Left lobe of liver (tissue), 2 donors: Measurements from ENCODE around the gene TMEM175. TPM values are rescaled to one million over a fixed set of nuclear protein-coding genes. Genes with fewer than 3 reads are reported as not detected.

Source experiments
- ATAC-seq: fragments of 200-7000 bp; cut with Tn5 transposase; one replicate; pipeline ENCODE4 v1.9.1; 2020; ENCODE audit warnings: mild to moderate bottlenecking, moderate library complexity
- DNase-seq: peaks from one replicate; pipeline ENCODE4 v3.0.0-alpha.2; 2020; ENCODE audit warnings: low spot score
- total RNA-seq: library from RNA; stranded (reverse); gene quantifications from one replicate; pipeline ENCODE4 v1.2.1, GENCODE V29; 2021
- donor health status: DM: no; HTN: no; CAD: no; lungs with moderate emphysema.
- donor health status: DM: no; HTN: yes; CAD: no.

Gene TMEM175
- total RNA-seq, 1 donor from 2014 or later: 39.2 TPM

DNA sequence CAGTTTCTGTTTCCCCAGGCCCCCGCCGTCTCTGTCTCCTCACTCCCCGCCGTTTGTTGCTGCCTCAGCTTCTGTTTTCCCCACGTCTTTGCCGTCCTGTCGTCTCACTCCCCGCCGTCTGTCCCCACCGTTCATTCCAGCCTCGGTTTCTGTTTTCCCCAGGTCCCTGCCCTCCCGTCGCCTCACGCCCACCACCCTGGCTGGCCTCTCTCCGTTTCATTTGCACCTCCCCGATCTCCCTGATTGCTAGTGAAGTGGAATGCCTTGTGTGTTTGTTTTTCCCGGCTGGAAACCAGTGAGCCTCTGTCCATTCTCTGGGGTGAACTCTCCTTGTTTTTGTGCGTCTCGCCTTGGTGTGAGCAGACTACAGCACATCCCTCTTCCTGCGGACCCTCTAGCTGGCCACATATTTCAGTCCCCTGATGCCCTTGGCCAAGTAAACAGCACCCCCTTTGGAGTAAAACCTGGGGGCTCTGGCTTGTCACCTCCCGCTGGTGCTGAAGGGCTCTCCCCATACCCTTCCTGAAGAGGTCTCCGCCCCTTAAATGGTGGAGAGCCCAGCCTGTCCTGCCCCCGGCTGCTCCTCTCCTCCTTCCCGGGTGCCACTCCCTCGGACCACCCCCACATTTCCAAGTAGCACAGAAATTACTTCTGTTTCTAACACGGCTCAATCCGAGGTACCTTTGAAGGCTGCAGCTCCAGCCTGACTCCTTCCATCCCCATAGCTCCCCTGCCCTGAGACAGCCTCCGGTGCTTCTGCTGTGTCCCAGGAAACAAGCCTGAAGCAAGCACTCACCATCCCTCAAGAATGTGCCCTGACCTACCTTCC is 13.2 kb downstream of the TMEM175 start:
- no peak for ATAC-seq
- no peak for DNase-seq

DNA sequence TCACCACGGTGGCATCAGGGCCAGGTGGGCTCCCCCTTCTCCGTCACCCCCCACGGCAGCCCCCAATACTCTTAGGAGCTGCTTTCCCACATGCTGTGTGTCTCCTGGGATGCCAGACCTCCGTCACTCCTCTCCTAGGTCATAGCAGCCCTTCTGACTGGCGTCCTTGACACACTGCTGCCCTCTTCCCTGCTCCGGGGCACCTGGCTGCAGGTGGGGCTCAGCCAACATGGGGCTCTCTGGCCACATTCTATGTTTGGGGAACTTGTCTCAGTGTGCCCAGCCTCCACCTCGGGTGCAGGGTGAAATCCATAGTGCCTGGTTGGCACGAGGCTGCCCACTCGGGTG is 13.8 kb downstream of the TMEM175 start:
- no peak for ATAC-seq
- DNase-seq: no peak

- ATAC-seq (no peak), DNase-seq (no peak)
Measured at GRCh38 chr4:946517-947471, 14.5 kb downstream of the TMEM175 start.

- DNase-seq (no peak), ATAC-seq (no peak)
Measured at GRCh38 chr4:947491-947971, 15.3 kb downstream of the TMEM175 start.

DNA sequence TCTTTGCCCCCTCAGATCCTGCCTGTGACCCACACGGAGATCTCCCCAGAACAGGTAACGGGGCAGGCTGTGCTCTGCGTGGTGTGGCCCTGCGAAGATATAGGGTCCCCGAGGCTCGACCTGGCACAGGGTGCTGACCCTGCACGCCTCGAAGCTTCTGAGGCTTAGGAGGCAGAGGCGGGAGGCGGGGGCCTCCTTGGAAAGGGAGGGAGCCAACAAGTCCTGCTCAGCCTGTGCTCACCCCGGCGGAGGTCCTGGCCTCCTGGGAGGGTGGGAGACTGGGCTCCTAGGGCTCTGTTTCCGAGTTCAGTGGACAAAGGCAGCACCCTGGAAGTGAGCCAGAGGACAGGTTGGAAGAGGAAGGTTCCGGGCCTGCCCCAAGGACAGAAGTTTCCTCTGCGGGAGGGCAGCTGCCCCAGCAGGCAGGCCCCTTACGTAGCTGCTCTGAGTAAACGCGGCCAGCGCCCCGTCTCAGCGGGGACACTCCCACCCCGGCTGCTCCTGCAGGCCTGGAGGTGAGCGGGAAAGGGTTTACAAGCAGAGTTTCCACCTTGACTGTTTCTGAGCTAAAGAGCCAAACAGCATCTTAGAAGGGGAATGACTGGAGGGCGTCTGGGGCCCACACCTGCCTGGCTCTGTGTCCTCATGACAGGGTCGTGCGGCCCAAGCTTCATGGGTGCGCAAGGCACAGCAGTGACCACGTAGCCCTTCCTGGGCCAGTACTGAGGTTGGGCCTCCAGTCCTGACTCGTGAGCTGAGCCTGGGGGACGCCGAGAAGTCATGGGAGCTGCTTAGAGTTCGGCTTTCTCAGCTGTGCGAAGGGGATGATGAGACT is 16.1 kb downstream of the TMEM175 start:
- no peak for ATAC-seq
- DNase-seq: no peak

DNA sequence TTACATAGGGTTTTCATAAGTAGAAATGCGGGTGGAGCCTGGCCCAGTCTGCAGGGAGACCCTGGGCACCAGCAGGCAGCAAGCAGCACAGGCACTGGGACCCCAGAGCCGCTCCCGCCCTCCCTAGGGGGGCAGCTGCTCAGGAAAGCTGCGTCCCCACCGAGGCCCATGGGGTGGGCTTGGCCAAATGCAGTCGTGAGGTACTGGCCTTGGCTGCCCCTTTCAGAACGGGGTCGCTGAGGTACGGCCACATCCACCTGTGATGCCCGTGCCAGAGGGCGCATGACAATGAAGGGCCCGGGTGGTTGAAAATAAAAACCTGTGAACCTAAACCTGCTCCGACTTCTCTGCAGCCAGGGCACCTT is 16.7 kb downstream of the TMEM175 start:
- ATAC-seq: no peak
- DNase-seq: no peak

DNA sequence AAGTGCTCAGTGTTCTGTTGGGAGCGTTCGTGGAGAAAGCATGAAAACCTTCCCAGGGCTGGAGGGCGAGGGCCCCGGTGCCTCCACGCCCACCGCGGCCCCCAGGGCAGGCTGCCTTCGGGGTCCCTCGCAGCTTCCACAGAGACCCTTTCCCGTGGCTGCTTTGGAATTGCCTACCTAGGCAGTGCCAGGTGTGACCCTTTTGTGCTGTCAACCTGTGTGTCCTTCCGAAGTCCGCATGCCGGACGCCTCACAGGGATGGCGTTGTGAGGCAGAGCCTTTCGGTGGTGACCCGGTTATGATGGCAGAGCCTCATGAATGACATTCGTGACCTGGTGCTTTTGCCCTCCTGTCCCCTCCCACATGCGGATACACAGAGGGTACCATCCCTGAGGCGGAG is 17.4 kb downstream of the TMEM175 start:
- DNase-seq (no peak), ATAC-seq (no peak)

GRCh38 chr4:950136-951020 is 18.1 kb downstream of the TMEM175 start:
- ATAC-seq (no peak), DNase-seq (no peak)

GRCh38 chr4:951186-951585 is 18.9 kb downstream of the TMEM175 start:
- ATAC-seq (no peak), DNase-seq (no peak)

DNA sequence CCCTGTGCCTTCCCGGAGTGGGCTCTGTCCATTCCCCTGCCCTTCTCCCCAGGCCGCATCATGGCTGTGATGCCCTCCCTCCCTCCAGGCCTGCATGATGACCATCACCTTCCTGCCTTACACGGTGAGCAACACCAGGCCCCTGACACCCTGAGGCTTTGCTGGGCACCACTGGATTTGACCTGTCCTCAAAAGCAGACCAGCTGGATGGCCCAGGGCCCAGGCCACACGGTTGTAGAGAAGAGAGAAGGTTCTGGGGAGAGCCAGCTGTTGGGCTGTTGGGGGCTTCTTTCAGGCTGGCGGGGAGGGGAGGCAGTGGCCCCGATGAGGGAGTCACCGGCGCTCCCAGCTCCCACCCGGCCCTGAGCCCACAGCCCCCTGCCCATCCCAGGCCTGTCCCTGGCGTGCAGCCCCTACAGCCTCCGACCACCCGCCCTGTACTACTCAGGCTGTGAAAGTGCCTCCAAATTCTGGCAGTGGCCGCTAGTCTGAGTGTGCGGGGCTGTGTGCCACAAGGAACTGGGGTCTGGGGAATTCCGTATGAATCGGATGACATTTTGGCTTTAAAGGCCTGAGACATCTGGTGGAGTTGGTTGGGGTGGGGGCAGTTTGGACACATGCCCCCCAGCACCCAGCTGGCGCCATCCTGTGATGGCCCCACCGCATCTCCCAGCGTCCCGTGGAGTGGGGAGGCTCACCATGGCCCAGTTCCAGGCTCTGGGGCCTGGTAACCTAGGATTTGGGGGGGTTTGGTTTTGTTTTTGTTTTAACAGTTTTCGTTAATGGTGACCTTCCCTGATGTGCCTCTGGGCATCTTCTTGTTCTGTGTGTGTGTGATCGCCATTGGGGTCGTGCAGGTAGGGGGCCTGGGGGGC is 19.6 kb downstream of the TMEM175 start:
- DNase-seq: no peak
- ATAC-seq: no peak

DNA sequence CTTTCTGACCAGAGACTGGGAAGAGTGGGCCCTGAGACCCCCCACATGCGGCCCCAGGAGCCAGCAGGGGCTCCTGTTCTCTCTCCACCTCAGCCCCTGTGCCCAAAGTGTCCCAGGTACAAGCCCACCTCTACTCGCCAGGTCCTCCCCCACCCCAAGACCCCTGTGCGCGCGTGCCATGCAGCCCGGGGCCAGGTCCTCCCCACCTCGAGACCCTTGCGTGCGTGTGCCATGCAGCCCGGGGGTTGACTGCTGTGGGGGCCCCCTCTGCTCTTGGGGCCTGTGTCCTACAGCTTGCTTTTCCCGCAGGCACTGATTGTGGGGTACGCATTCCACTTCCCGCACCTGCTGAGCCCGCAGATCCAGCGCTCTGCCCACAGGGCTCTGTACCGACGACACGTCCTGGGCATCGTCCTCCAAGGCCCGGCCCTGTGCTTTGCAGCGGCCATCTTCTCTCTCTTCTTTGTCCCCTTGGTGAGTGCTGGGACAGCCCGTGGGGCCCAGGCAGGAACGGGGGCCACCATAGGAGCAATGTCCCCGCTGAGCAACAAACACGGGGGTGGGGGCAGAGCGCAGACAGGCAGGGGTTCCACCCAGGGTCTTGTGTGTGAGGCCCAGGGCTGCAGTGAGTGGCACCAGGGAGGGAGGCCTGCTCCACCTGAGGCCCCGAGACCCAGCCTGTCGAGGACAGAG is 20.8 kb downstream of the TMEM175 start:
- ATAC-seq: no peak
- DNase-seq: no peak

DNA sequence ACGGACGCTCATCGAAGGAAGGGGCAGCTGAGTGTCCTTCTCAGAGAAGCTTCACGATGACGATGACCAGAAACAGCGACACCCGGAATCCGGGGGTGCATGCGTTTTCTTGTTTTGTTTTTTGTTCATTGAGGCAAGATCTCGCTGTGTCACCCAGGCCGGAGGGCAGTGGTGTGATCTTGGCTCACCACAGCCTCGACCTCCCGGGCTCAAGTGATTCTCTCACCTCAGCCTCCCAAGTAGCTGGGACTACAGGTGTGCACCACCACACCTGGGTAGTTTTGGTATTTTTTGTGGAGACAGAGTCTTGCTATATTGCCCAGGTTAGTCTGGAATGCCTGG is 21.3 kb downstream of the TMEM175 start:
- DNase-seq (no peak), ATAC-seq (no peak)

DNA sequence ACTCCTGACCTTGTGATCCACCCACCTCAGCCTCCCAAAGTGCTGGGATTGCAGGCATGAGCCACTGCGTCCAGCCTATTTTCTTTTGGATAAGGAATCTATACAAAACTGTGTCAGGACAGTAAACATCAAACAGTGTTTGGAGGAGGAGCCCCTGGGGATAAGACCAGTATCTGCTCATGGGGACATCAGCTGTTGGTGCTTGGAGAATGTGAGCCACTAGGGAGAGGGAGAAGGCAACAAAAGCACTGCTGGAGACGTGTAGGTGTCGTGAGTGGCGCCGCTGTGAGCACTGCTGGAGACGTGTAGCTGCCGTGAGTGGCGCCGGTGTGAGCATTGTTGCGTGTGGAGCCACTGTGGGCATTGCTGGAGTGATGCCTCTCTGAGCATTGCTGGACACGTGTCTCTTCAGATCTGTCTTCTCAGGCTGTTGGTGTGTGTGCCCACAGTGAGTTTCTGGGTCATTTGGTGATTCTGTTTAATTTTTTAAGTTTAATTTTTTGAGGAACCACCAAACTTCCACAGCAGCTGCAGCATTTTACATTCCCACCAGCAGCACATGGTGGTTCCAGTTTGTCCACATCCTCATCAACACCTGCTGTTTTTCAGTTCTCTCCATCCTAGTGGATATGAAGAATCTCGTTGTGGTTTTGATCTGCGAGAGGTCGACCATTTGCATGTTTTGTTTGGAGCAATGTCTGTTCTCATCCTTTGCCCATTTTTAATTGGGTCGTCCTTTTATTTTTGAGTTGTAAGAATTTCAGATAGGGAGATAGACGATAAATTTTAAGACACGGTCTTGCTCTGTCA is 22.2 kb downstream of the TMEM175 start:
- DNase-seq (peak; percentile 27), ATAC-seq (no peak)

GRCh38 chr4:955161-955921 is 23.1 kb downstream of the TMEM175 start:
- no peak for DNase-seq
- ATAC-seq: no peak

DNA sequence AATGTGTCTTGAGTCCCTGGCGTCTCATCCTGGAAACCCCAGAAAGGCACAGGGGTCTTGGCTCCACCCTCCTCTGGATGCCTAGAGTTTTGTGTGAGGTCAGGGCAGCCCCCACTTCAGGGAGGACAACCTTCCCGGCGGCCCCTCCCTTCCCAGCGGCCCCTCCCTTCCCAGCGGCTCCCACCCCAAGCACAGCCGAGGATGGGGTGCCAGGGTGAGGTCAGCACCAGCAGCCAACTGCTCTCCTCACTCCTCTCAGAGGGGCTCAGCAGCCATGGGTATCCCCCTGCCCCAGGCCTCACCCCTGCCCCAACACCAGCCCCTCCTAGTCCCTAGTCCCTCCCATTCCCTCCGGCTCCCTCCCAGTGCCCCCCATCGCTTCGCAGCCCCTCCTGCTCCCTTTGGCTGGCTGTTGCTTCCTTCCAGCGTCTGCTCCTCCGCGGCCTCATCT is 23.7 kb downstream of the TMEM175 start:
- no peak for ATAC-seq
- DNase-seq: no peak

- no peak for ATAC-seq
Measured at GRCh38 chr4:956531-957230, 24.4 kb downstream of the TMEM175 start.

More at GRCh38 chr4:956531-957230, 24.4 kb downstream of the TMEM175 start:
- no peak for DNase-seq
